ENCODE results near the gene REXO4. TPM values are rescaled to one million over a fixed set of nuclear protein-coding genes. Genes with fewer than 3 reads are reported as not detected.

REXO4 gene
- total and polyA plus RNA-seq, 2 of the 13 experiments (the other 11 are each of a cell fraction or from before 2014, with no cell fraction given) = 18.5 to 30.4 TPM

GRCh38 chr9:133455936-133456335 lies 38.1 kb upstream of the REXO4 start:
- WGBS (ENCODE audit: low lambda C conversion rate) = 100% methylated on average over 2 of the region's 11 CpGs
- ChIA-PET CTCF (ENCODE audit: low intra/inter-chr PET ratio, low total read pairs) (no interaction called here), POLR2A (no interaction called here)
- Histone ChIP-seq H3K9me3 (ENCODE audit: low read length) (no peaks in the 10 kb centered on the region), H3K9ac (ENCODE audit: insufficient read depth, low read depth, low read length) (no peak overlapping the region), H2AFZ (ENCODE audit: low read length) (no peak overlapping the region), H4K20me1 (ENCODE audit: insufficient read depth, low read length) (no peaks in the 10 kb centered on the region), H3K4me2 (ENCODE audit: low read depth, low read length) (no peak overlapping the region), H3K4me1 (ENCODE audit: insufficient read depth, low read length) (peaks cover 32% of the 10 kb centered on the region), H3K4me3 (replicated peaks in 1 of 3; ENCODE audit: insufficient read depth in 1 of 3, low read depth in 2 of 3, low read length in 3 of 3) (no peak overlapping the region), H3K27me3 (ENCODE audit: control insufficient read depth in 1 of 2, insufficient read depth in 2 of 2, low read length in 2 of 2) (no peaks in the 10 kb centered on the region; a peak in 1 of 5 replicates), H3K79me2 (ENCODE audit: insufficient read depth, low read length) (peaks cover 3% of the 10 kb centered on the region), H3K27ac (ENCODE audit: extremely low read length, insufficient read depth, low read length) (no peak overlapping the region), H3K36me3 (replicated peaks in 1 of 2; ENCODE audit: control insufficient read depth in 1 of 2, insufficient read depth in 2 of 2, low read length in 2 of 2) (no peaks in the 10 kb centered on the region)
- ATAC-seq = no peak
- no peak for TF ChIP-seq U2AF2 (IDR thresholded peaks at IDR 0.05; ENCODE audit: low read depth, low read length)
- TF ChIP-seq SMC3 (IDR thresholded peaks at IDR 0.05; ENCODE audit: low read length) = no peak
- no peak for TF ChIP-seq JARID2 (CRISPR knock-in tag; IDR thresholded peaks at IDR 0.05; ENCODE audit: insufficient replicate concordance)
- no peak for TF ChIP-seq ZNF746 (CRISPR knock-in tag; IDR thresholded peaks at IDR 0.05)
- TF ChIP-seq ZNF24 (IDR thresholded peaks at IDR 0.05) = no peak
- no peak for TF ChIP-seq ATAD3A (CRISPR knock-in tag; IDR thresholded peaks at IDR 0.05)
- no peak for TF ChIP-seq ZSCAN5A (CRISPR knock-in tag; IDR thresholded peaks at IDR 0.05; ENCODE audit: borderline replicate concordance)
- no peak for TF ChIP-seq ZNF496 (CRISPR knock-in tag; IDR thresholded peaks at IDR 0.05; ENCODE audit: insufficient replicate concordance)
- TF ChIP-seq SNAPC5 (CRISPR knock-in tag; IDR thresholded peaks at IDR 0.05; ENCODE audit: borderline replicate concordance) = no peak
- TF ChIP-seq NRL (CRISPR knock-in tag; IDR thresholded peaks at IDR 0.05; ENCODE audit: borderline replicate concordance) = no peak
- no peak for TF ChIP-seq ZNF460 (CRISPR knock-in tag; IDR thresholded peaks at IDR 0.05; ENCODE audit: borderline replicate concordance)
- no peak for TF ChIP-seq CBFB (CRISPR knock-in tag; IDR thresholded peaks at IDR 0.05)
- no peak for TF ChIP-seq ZBTB40 (IDR thresholded peaks at IDR 0.05)
- no peak for TF ChIP-seq ZBTB40 (CRISPR knock-in tag; IDR thresholded peaks at IDR 0.05)
- TF ChIP-seq ZNF3 (CRISPR knock-in tag; IDR thresholded peaks at IDR 0.05) = no peak
- TF ChIP-seq THAP11 (CRISPR knock-in tag; IDR thresholded peaks at IDR 0.05) = no peak
- no peak for FAIRE-seq
- in situ Hi-C loops (cut with HindIII; ENCODE audit: extremely low pct_ligation_motif_present, low pct_unique_long_range_greater_than_20kb) (no loop called here), intact Hi-C loops (cut with micrococcal nuclease; ENCODE audit: unreplicated experiment) (loop anchor here (1.0 kb wide), 1 partner anchor 30 kb away; no protein-coding TSS in a partner anchor)
- no peak for DNase-seq (ENCODE audit: low spot score)
- no TSS peak for BruUV-seq (replicated peaks)
